Left renal cortex interstitium (tissue), 4 donors: ENCODE data around the gene GRHL1. TPM values are rescaled to one million over a fixed set of nuclear protein-coding genes. Genes with fewer than 3 reads are reported as not detected.

Experiments used
- DNase-seq, 4 donors: peaks; one replicate each; pipeline ENCODE4 v3.0.0-alpha.2; 2013; ENCODE audit warnings: low read depth in 4 of 4, low spot score in 2 of 4, missing footprints in 1 of 4
- polyA plus RNA-seq, 4 donors: library from polyadenylated mRNA; unstranded; fragments of 120-200 nt; gene quantifications; one replicate each; pipeline ENCODE4 v1.2.1, GENCODE V29; 2013; ENCODE audit not compliant: insufficient read length in 4 of 4

GRHL1 gene
- polyA plus RNA-seq, 4 donors: 3.7 to 7.3 (median 5.9) TPM

DNA sequence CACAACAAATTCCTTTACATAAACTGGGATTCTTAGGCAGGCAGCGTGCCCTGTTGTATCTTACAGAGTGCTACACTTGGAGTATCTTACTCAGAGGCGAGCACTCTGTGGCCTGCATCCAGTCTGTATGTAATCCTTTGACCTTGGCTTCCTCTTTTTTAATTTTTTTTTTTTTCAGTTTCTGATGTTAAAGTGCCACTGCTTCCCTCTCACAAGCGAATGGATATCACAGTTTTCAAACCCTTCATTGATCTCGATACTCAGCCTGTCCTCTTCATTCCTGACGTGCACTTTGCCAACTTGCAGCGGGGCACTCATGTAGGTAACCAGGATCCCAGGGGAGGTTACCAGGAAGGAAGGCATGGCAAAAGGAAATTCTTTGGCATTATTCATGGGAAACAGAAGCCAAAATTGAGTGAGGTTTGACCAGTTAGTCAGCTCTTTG lies 40.4 kb downstream of the GRHL1 start:
- no peak for DNase-seq

GRCh38 chr2:9992427-9993187 lies 41.1 kb downstream of the GRHL1 start:
- no peak for DNase-seq

DNA sequence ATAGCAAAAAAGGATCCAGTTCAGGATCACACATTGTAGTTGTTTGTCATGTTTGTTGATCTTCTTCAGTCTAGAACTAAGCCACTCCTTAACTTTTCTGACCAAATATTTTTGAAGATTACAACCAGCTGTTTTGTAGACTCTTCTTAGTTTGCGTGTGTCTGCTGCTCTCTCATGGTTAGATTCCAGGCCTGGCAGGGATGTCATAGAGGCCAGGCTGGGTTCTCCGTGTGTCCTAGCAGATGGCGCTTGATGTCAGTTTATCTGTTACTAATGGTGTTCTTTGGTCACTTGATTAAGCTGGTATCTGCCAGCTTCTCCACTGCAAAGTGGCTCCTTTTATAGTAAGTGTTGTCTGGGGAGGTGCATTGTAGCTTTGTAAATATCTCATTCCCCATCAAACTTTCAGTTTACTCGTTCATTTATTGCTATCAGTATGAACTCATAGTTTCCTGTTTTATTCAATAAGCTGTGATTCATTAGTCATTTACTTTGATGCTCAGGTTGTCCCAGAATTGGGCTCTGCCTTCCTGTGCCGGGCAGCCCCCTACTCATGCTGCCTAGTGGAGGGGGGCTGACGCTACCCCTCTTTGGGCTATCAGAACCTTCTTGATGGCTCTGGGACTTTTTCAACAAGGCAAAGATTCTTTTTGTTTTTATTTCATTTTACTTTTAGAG lies 42.1 kb downstream of the GRHL1 start:
- DNase-seq: no peak

DNA sequence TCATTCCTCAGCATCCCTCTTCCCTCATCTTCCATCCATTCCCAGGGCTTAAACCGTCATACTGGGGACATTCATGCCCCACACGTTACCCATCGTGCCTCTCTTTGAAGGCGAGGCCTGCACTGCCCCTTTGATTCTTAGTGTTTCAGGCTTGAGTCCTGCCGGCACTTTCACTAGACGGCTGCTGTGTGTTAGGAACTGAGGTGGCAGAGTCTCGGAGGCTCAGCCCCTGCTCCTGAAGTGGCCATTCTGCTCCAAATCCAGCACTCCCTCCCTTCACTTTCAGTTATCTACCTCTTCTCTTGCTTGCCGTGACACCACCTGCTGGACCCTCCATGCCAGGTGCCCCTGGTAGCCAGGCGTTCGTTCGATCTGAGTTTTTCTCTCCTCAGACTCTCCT lies 43.0 kb downstream of the GRHL1 start:
- DNase-seq: no peak

GRCh38 chr2:9995059-9995458 lies 43.6 kb downstream of the GRHL1 start:
- no peak for DNase-seq

GRCh38 chr2:9996321-9996720 lies 44.8 kb downstream of the GRHL1 start:
- DNase-seq: no peak

- DNase-seq: no peak
These were observed 46.4 kb downstream of the GRHL1 start for GRCh38 chr2:9997936-9998335.

DNA sequence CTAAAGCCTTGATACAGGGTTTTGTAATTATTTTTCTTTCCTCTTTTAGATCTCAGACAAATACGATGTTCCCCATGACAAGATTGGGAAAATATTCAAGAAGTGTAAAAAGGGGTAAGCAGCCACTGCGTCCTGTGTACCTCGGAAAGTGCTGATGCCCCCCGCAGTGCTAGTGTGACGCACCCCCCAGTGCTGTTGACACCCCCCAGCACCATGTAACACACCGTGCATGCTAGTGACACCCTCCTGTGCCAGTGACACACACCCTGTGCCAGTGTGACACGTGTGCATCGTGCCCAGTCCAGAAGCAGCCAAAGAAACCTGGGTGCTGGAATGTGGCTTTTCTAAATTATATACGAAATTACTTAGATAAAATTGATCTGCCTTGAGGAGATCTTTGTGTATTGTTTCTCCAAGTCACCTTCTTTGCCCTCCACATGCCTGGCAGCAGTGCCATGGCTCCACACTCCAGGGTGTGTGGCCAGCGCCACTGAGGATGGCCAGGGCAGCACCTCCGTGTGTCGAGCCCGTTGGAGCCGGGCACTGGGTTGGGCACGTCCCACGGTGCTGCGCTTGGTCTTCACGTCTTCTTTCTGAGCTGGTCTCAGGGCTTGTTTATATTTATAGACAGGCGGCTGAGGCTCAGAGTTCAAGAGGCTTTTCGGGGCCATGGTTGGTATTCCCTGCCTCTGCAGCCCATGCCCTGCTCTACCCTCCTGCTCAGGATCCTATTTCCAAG lies 47.6 kb downstream of the GRHL1 start:
- no peak for DNase-seq

GRCh38 chr2:9999693-10000092 lies 48.2 kb downstream of the GRHL1 start:
- no peak for DNase-seq

DNA sequence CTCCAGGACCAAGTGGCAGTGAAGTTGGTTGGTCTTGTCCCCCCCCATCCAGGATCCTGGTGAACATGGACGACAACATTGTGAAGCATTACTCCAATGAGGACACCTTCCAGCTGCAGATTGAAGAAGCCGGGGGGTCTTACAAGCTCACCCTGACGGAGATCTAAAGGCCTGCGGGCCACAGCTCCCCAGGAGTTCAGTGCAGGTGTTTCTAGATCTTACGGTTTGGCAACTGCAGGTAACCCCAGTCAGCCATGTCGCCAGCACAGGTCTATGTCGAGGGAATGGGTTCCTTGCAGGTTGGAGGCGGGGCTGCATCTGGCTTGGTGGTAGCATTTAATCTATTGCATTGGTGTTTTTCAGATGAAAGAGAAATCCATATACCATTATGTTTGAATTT lies 49.0 kb downstream of the GRHL1 start:
- no peak for DNase-seq

DNA sequence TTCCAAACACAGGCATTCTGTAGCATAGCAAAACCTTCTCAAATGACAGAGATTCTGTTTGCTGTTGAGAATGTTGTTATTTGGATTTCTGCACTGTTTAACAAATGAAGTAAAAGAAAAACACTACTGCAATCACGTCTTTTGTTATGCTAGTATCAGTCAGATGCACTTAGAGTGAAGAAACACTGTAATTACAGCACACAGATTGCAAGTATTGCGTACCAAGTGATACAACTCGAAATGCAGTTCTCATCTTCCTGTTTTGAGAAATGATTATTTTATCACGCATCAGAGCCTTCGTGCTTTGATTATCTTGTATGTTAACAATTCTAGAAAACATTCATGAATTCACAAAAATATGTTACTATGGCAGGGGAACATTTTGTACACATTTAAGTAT lies 50.1 kb downstream of the GRHL1 start:
- DNase-seq: no peak

DNA sequence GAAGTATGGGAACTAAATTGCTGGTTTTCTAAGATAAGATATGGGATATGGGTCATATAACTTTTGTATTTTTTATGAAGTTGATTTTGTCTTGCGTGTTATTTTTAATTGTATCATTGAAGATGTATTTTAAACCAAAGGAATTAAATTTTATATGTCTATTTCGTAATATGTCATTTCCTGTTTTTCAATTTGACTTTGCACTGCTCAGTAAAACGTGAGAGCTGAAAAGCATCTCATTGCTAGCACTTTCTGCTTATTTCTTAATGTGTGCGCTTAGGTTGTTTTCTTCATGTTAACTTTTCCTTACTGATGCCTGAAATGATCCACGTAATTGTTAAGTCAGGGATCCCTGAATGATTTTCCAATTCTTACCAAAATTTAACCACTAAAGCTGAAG lies 50.6 kb downstream of the GRHL1 start:
- no peak for DNase-seq

- no peak for DNase-seq
These were observed 51.2 kb downstream of the GRHL1 start for GRCh38 chr2:10002681-10003080.

DNA sequence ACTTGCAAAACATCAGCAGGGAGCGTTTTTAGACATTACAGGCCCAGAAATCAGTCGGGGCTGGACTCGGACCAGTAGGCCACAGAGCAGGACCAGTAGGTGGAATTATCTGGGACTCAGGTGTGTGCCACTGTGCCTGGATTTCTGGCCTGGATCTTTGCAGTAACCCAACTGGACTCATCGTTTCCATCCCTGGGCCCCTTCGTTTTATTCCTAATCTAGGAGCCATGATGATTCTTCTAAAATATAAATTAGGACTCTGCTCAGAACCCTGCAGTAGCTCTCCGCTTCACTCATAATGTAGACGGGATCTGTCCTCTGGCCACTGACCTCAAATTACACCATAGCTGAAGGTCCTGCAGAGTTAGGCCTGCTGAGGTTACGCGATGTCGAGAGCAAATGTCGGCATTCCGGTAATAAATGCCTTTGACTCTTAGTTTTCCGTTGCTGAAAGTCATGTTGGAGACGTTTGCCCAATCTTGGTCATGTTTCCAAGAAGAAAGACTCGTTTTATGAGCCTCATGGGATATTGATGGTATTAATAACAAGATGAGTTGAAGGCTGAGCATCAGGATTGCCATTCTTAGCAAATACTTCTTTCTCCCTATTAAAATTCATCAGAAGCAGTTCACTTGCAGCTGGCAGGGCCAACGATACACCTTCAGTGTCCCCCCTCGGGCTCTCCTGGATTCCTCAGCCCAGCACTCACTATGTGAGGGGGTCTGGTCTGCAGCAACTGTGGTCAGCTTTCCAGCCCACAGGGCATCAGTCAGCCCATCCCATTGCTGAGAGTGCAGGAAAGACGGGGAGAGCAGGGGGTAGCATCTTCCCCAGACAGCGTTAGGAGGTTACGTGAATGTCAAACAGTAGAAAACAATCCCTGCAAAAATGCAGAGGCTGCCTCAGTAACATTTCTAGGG lies 52.0 kb downstream of the GRHL1 start:
- DNase-seq: no peak

DNA sequence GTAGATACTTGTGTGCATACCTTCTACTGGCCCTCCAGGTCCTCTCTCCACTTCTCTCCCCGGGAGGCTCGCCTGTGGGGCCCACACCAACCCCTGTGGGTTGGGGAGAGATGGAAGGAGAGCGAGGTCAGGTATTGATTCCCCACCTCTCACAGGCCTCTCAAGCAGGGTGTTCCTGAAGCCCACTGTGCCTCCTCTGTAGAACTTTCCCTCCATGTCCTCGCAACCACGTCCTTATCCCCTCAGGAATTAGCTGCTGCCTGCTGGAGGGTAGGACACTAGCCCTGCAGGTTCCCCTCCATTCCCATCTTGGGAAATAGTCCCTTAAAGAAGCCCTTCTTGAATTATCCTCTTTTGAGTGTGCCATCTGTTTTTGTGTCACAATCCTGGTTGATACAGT lies 52.9 kb downstream of the GRHL1 start:
- DNase-seq: no peak

DNA sequence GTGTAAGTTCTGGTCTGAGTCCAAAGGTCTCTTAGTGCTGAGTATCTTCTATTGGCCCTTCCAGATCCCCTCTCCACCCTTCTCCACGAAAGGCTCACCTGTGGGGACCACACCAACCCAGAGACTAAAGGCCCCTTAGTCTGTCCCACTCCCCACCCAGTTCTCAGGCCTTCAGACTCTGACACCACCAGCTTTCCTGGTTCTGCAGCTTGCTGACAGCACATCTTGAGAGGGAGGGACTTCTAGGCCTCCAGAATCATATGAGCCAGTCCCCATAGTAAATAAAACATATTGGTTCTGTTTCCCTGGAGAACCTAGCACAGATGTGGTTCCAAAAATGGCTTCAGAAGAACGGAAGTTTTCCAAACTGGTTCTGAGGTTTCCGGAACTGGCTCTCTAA lies 53.3 kb downstream of the GRHL1 start:
- DNase-seq: no peak

- no peak for DNase-seq
These were observed 54.2 kb downstream of the GRHL1 start for GRCh38 chr2:10005461-10006235.

GRCh38 chr2:10006236-10007161 lies 55.0 kb downstream of the GRHL1 start:
- no peak for DNase-seq

DNA sequence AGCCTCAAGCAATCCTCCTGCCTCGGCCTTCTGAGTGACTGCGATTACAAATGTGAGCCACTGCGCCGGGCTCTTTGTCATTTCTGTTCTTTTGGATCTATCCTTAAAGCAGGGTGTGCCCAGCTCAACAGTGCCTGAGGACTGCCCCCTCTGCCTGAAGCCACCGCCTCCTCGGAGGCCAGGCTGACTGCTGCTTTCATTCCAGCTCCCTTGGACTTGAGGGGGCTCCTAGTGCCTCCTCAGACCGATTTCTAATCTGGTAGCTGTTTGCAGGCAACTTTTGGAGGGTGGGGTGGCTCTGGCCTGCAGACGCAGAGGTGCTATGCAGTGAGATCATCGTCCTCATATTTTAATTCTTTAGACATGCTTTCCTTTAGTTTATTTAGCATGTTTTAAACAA lies 55.9 kb downstream of the GRHL1 start:
- no peak for DNase-seq
